Measurements from ENCODE around the gene IGSF22.
"Not testable (repeated sequence)": the region's sequence is repeated elsewhere in the genome, so short reads cannot be mapped to it uniquely, and the experiment has no call there.

The IGSF22 gene

GRCh38 chr11:18697576-18697975, 28.4 kb downstream of the IGSF22 start:
- Histone ChIP-seq H3F3A (ENCODE audit: insufficient read depth, low read length) (no peaks in the 10 kb centered on the region), H3K4me3 (ENCODE audit: low read length) (no peak overlapping the region), H3K36me3 (replicated peaks; ENCODE audit: insufficient read depth, low read length) (no peaks in the 10 kb centered on the region), H4K20me1 (ENCODE audit: insufficient read depth, low read length) (no peaks in the 10 kb centered on the region), H3K9me2 (replicated peaks; ENCODE audit: insufficient read depth, low read length) (no peaks in the 10 kb centered on the region), H3K9ac (ENCODE audit: low read length) (no peak overlapping the region), H3K9me3 (replicated peaks; ENCODE audit: insufficient read depth, low read length) (no peaks in the 10 kb centered on the region), H3K4me2 (ENCODE audit: low read depth, low read length) (no peak overlapping the region), H3K27me3 (replicated peaks; ENCODE audit: insufficient read depth, low read length) (0 out of 2 replicates have a peak, but pooled peaks cover 4% of the 10 kb centered on the region), H3K27ac (ENCODE audit: low read length) (no peak overlapping the region), H2AFZ (ENCODE audit: low read length) (no peak overlapping the region), H3K4me1 (ENCODE audit: low read length) (peaks cover 7% of the 10 kb centered on the region; the same call in 1 of the 2 replicates), H3K79me2 (ENCODE audit: low read length) (no peaks in the 10 kb centered on the region)
- DNase-seq, result no peak
- no peak for TF ChIP-seq EZH2 (optimal IDR thresholded peaks at IDR 0.05; ENCODE audit: low read depth, low read length)
- TF ChIP-seq CTCF (IDR thresholded peaks at IDR 0.05; ENCODE audit: low read length), result no peak
- no peak for TF ChIP-seq EZH2phosphoT487 (IDR thresholded peaks at IDR 0.05; ENCODE audit: low read length)

GRCh38 chr11:18696638-18697225, 29.3 kb downstream of the IGSF22 start:
- Histone ChIP-seq H3K27me3 (replicated peaks; ENCODE audit: insufficient read depth, low read length) (0 out of 2 replicates have a peak, but pooled peaks cover 4% of the 10 kb centered on the region), H2AFZ (ENCODE audit: low read length) (no peak overlapping the region), H3K36me3 (replicated peaks; ENCODE audit: insufficient read depth, low read length) (no peaks in the 10 kb centered on the region), H3K27ac (ENCODE audit: low read length) (no peak overlapping the region), H3K9me3 (replicated peaks; ENCODE audit: insufficient read depth, low read length) (no peaks in the 10 kb centered on the region), H3F3A (ENCODE audit: insufficient read depth, low read length) (no peaks in the 10 kb centered on the region), H3K9ac (ENCODE audit: low read length) (no peak overlapping the region), H3K4me2 (ENCODE audit: low read depth, low read length) (no peak overlapping the region), H3K4me1 (ENCODE audit: low read length) (peaks cover 9% of the 10 kb centered on the region), H3K4me3 (ENCODE audit: low read length) (no peak overlapping the region), H4K20me1 (ENCODE audit: insufficient read depth, low read length) (no peaks in the 10 kb centered on the region), H3K79me2 (ENCODE audit: low read length) (no peaks in the 10 kb centered on the region), H3K9me2 (replicated peaks; ENCODE audit: insufficient read depth, low read length) (no peaks in the 10 kb centered on the region)
- no peak for DNase-seq
- TF ChIP-seq EZH2 (optimal IDR thresholded peaks at IDR 0.05; ENCODE audit: low read depth, low read length) (no peak), CTCF (IDR thresholded peaks at IDR 0.05; ENCODE audit: low read length) (no peak)

- H3K9me3 ChIP-seq (replicated peaks; ENCODE audit: insufficient read depth, low read length), result no peaks in the 10 kb centered on the region
- no peak for DNase-seq
- no peak overlapping the region for H3K9ac ChIP-seq (ENCODE audit: low read length)
- H2AFZ ChIP-seq (ENCODE audit: low read length), result no peak overlapping the region
- H3K79me2 ChIP-seq (ENCODE audit: low read length), result no peaks in the 10 kb centered on the region
- no peak overlapping the region for H3K4me2 ChIP-seq (ENCODE audit: low read depth, low read length)
- H3K36me3 ChIP-seq (replicated peaks; ENCODE audit: insufficient read depth, low read length), result no peaks in the 10 kb centered on the region
- H3K27me3 ChIP-seq (replicated peaks; ENCODE audit: insufficient read depth, low read length), result no peaks in the 10 kb centered on the region
- peaks cover 12% of the 10 kb centered on the region for H3K4me1 ChIP-seq (ENCODE audit: low read length)
- no peaks in the 10 kb centered on the region for H4K20me1 ChIP-seq (ENCODE audit: insufficient read depth, low read length)
- no peaks in the 10 kb centered on the region for H3K9me2 ChIP-seq (replicated peaks; ENCODE audit: insufficient read depth, low read length)
- H3K27ac ChIP-seq (ENCODE audit: low read length), result no peak overlapping the region
- no peak overlapping the region for H3K4me3 ChIP-seq (ENCODE audit: low read length)
- no peak for TF ChIP-seq CTCF (IDR thresholded peaks at IDR 0.05; ENCODE audit: low read length)
- no peak for TF ChIP-seq EZH2phosphoT487 (IDR thresholded peaks at IDR 0.05; ENCODE audit: low read length)
- no peak for TF ChIP-seq EZH2 (optimal IDR thresholded peaks at IDR 0.05; ENCODE audit: low read depth, low read length)
- no peaks in the 10 kb centered on the region for H3F3A ChIP-seq (ENCODE audit: insufficient read depth, low read length)
Observed at GRCh38 chr11:18692941-18693760, 32.8 kb downstream of the IGSF22 start.

- peaks cover 12% of the 10 kb centered on the region for H3K4me1 ChIP-seq (ENCODE audit: low read length)
- H3K79me2 ChIP-seq (ENCODE audit: low read length); H3F3A ChIP-seq (ENCODE audit: insufficient read depth, low read length); H3K4me3 ChIP-seq (ENCODE audit: low read length); H3K4me2 ChIP-seq (ENCODE audit: low read depth, low read length); H3K27me3 ChIP-seq (replicated peaks; ENCODE audit: insufficient read depth, low read length); H3K9ac ChIP-seq (ENCODE audit: low read length); H2AFZ ChIP-seq (ENCODE audit: low read length); DNase-seq; H4K20me1 ChIP-seq (ENCODE audit: insufficient read depth, low read length); H3K27ac ChIP-seq (ENCODE audit: low read length); H3K9me3 ChIP-seq (replicated peaks; ENCODE audit: insufficient read depth, low read length); H3K9me2 ChIP-seq (replicated peaks; ENCODE audit: insufficient read depth, low read length); H3K36me3 ChIP-seq (replicated peaks; ENCODE audit: insufficient read depth, low read length): not testable (repeated sequence)
Observed at GRCh38 chr11:18691467-18692140, 34.4 kb downstream of the IGSF22 start.
